HepG2 (cell line): ENCODE measurements around the gene PTPN12. TPM values are rescaled to one million over a fixed set of nuclear protein-coding genes. Genes with fewer than 3 reads are reported as not detected.

Source experiments
- ATAD3A ChIP-seq: sonication (generic); formaldehyde crosslinking; IDR thresholded peaks from 2 replicates; pipeline ENCODE4 v1.4.0; 2020; ENCODE audit warnings: missing genetic modification reagents
- CENPX ChIP-seq: sonication (generic); formaldehyde crosslinking; IDR thresholded peaks from 2 replicates; pipeline ENCODE4 v1.9.0; 2021; ENCODE audit warnings: mild to moderate bottlenecking, missing genetic modification reagents, moderate library complexity
- DPF2 ChIP-seq: sonication (generic); formaldehyde crosslinking; IDR thresholded peaks from 2 replicates; pipeline ENCODE4 v1.4.0; 2020; ENCODE audit warnings: mild to moderate bottlenecking, low read depth, missing genetic modification reagents, borderline replicate concordance
- EED ChIP-seq: sonication (generic); formaldehyde crosslinking; IDR thresholded peaks from 2 replicates; pipeline ENCODE4 v1.5.0; 2020; ENCODE audit warnings: mild to moderate bottlenecking, missing genetic modification reagents
- EP300 ChIP-seq, 3 experiments: sonication (generic) in 1 of 3; formaldehyde crosslinking in 1 of 3; IDR thresholded peaks; 2 replicates each; pipeline versions ENCODE4 v1.5.1 to v1.6.1; 2011 to 2020; ENCODE audit warnings: low read depth in 2 of 3, low read length in 2 of 3, borderline replicate concordance in 1 of 3, improper control_type of control experiment in 1 of 3, mild to moderate bottlenecking in 1 of 3, missing genetic modification reagents in 1 of 3, moderate library complexity in 1 of 3
- JARID2 ChIP-seq: sonication (generic); formaldehyde crosslinking; IDR thresholded peaks from 2 replicates; pipeline ENCODE4 v1.8.1; 2023; ENCODE audit warnings: missing genetic modification reagents, inconsistent platforms; ENCODE audit not compliant: insufficient replicate concordance
- JUN ChIP-seq: sonication (generic); formaldehyde crosslinking; IDR thresholded peaks from 2 replicates; pipeline ENCODE4 v1.4.0; 2020; ENCODE audit warnings: mild to moderate bottlenecking, missing genetic modification reagents
- MAFF ChIP-seq: IDR thresholded peaks from 2 replicates; pipeline ENCODE4 v1.6.1; 2011; ENCODE audit warnings: low read depth, low read length, improper control_type of control experiment
- MEIS2 ChIP-seq: sonication (generic); formaldehyde crosslinking; IDR thresholded peaks from 2 replicates; pipeline ENCODE4 v1.9.0; 2021; ENCODE audit warnings: mild to moderate bottlenecking, missing genetic modification reagents
- RBFOX2 ChIP-seq: fragments of 200-400 bp; formaldehyde crosslinking; IDR thresholded peaks from 2 replicates; pipeline ENCODE4 v1.6.1; 2017; ENCODE audit warnings: low read depth, mild to moderate bottlenecking, low read length
- RXRA ChIP-seq: sonication (generic); formaldehyde crosslinking; IDR thresholded peaks from 2 replicates; pipeline ENCODE4 v1.5.1; 2020; ENCODE audit warnings: missing genetic modification reagents
- SETDB1 ChIP-seq: sonication (generic); formaldehyde crosslinking; IDR thresholded peaks from 2 replicates; pipeline ENCODE4 v1.5.1; 2020; ENCODE audit warnings: missing genetic modification reagents, mild to moderate bottlenecking, borderline replicate concordance
- TARDBP ChIP-seq: sonication (generic); formaldehyde crosslinking; IDR thresholded peaks from 2 replicates; pipeline ENCODE4 v1.8.0; 2022; ENCODE audit warnings: mild to moderate bottlenecking, missing genetic modification reagents
- ZFP62 ChIP-seq: sonication (generic); formaldehyde crosslinking; IDR thresholded peaks from 2 replicates; pipeline ENCODE4 v1.4.0; 2020; ENCODE audit warnings: missing genetic modification reagents
- ZKSCAN5 ChIP-seq: sonication (generic); formaldehyde crosslinking; IDR thresholded peaks from 2 replicates; pipeline ENCODE4 v1.5.1; 2020; ENCODE audit warnings: mild to moderate bottlenecking, missing genetic modification reagents
- ZNF501 ChIP-seq: sonication (generic); formaldehyde crosslinking; IDR thresholded peaks from 2 replicates; pipeline ENCODE4 v1.5.1; 2020; ENCODE audit warnings: mild to moderate bottlenecking, moderate library complexity, missing genetic modification reagents
- ZNF567 ChIP-seq: sonication (generic); formaldehyde crosslinking; IDR thresholded peaks from 2 replicates; pipeline ENCODE4 v1.8.1; 2023; ENCODE audit warnings: mild to moderate bottlenecking, missing genetic modification reagents, borderline replicate concordance
- ZNF569 ChIP-seq: sonication (generic); formaldehyde crosslinking; IDR thresholded peaks from 2 replicates; pipeline ENCODE4 v1.5.0; 2020; ENCODE audit warnings: mild to moderate bottlenecking, missing genetic modification reagents, moderate library complexity, borderline replicate concordance
- ZNF615 ChIP-seq: sonication (generic); formaldehyde crosslinking; IDR thresholded peaks from 2 replicates; pipeline ENCODE4 v1.5.0; 2020; ENCODE audit warnings: mild to moderate bottlenecking, missing genetic modification reagents, borderline replicate concordance
- ZNF776 ChIP-seq: sonication (generic); formaldehyde crosslinking; IDR thresholded peaks from 2 replicates; pipeline ENCODE4 v1.4.0; 2020; ENCODE audit warnings: mild to moderate bottlenecking, missing genetic modification reagents
- polyA plus RNA-seq, 8 experiments: library from polyadenylated mRNA; depleted of rRNA in 3 of 8; stranded (reverse) in 7 of 8; unstranded in 1 of 8; fragments of >200 nt; fragmentation: Illumina TruSeq in 4 of 8; extraction: Trizol in 4 of 8; gene quantifications; 2 replicates each; pipeline versions ENCODE4 v1.2.1 to v1.2.3, GENCODE V29; 2011 to 2016; ENCODE audit warnings: low read depth in 4 of 8, missing spikeins in 1 of 8, mixed read lengths in 1 of 8; ENCODE audit not compliant: insufficient read depth in 1 of 8
- total RNA-seq, 5 experiments: library from RNA; depleted of rRNA; stranded (reverse); fragments of >200 nt; fragmentation: Illumina TruSeq; extraction: Trizol; gene quantifications; 2 replicates each; pipeline ENCODE4 v1.2.3, GENCODE V29; 2016; ENCODE audit warnings: low read depth in 1 of 5
- TF ChIP-seq, protein P1 (sequence below): sonication (generic); formaldehyde crosslinking; IDR thresholded peaks from 2 replicates; pipeline ENCODE4 v1.4.0; 2020; ENCODE audit warnings: missing genetic modification reagents
- TF ChIP-seq, protein P2 (sequence below): IDR thresholded peaks from 2 replicates; pipeline ENCODE4 v1.6.1; 2012; ENCODE audit warnings: inconsistent platforms
- TF ChIP-seq, protein P3 (sequence below): sonication (generic); formaldehyde crosslinking; IDR thresholded peaks from 2 replicates; pipeline ENCODE4 v1.8.0; 2022; ENCODE audit warnings: missing genetic modification reagents, mild to moderate bottlenecking, inconsistent platforms, borderline replicate concordance
- TF ChIP-seq, protein P4 (sequence below): sonication (generic); formaldehyde crosslinking; IDR thresholded peaks from 2 replicates; pipeline ENCODE4 v1.4.0; 2020; ENCODE audit warnings: mild to moderate bottlenecking, missing genetic modification reagents

Gene PTPN12
- total and polyA plus RNA-seq, 2 of the 13 experiments (the other 11 are each of a cell fraction or from before 2014, with no cell fraction given) = 22.9 to 56.8 TPM

DNA sequence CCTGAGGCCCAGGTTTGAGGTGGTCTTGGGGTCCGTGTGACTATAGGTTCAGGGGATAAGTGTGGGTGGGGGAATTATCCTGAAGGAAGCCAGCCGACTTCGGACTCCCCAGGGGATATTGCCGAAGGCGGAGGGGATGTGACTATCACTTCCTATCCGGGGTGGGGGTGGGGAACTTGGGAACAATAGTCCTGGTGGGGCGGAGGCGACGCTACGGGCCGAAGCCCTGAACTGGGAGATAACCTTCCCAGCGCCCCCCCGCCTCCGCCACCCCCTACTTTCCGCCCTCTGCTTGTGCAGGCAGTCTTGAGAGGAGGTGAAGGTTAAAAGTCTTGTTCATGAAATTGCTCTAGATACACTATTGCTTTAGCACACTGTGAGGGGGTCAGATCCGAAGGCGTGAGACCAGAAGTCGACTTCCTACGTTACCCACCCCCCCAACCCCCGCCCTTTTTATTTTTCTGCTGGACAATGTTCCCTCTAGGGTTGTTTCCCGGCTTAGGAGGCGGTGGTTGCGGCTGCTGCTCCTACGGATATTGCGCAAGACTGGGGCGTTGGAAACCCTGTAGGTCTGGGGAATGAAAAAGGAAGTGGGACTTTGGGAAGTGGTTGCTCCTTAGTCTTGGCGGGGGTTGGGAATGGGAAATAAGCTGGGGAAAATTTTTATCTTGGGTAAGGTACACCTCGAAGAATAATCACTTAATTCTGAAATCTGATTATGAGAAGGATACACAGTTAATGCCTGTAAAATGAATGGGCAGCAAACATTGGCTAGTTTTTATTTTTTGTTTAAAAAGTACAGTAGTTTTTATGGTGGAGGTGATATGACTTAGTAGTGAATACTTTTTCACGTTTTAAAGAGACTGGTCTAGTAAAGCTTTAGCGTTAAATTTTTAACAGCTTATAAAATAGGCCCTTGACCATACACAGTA, 1.5 kb downstream of the PTPN12 start (continued):
- TF ChIP-seq ZNF776 (CRISPR knock-in tag) (no peak), ZNF567 (CRISPR knock-in tag) (no peak), MEIS2 (no peak), ZNF569 (CRISPR knock-in tag) (no peak), ZNF501 (CRISPR knock-in tag) (no peak), CENPX (no peak), JARID2 (CRISPR knock-in tag) (no peak), MAFF (no peak), ZKSCAN5 (CRISPR knock-in tag) (peak; percentile 88; the same call in 1 of the 2 replicates), ZNF615 (CRISPR knock-in tag) (0 out of 2 replicates have a peak, but pooled peaks have one; percentile 26), ZFP62 (CRISPR knock-in tag) (no peak), EP300 (IDR thresholded peaks at IDR 0.05; ENCODE audit: low read depth in 2 of 2, low read length in 2 of 2) (peak in 1 of 2 experiments; percentile 60; a peak in 3 of 4 replicates), EP300 (CRISPR knock-in tag; IDR thresholded peaks at IDR 0.05; ENCODE audit: borderline replicate concordance) (0 out of 2 replicates have a peak, but pooled peaks have one; percentile 23), SETDB1 (CRISPR knock-in tag) (no peak), TARDBP (CRISPR knock-in tag) (peak; percentile 24; the same call in 1 of the 2 replicates), RXRA (no peak), DPF2 (CRISPR knock-in tag) (no peak), ATAD3A (no peak), RBFOX2 (peak; percentile 22; the same call in 1 of the 2 replicates), JUN (no peak; the same call in 1 of the 2 replicates), EED (CRISPR knock-in tag) (no peak)
- TF ChIP-seq, protein P1, sequence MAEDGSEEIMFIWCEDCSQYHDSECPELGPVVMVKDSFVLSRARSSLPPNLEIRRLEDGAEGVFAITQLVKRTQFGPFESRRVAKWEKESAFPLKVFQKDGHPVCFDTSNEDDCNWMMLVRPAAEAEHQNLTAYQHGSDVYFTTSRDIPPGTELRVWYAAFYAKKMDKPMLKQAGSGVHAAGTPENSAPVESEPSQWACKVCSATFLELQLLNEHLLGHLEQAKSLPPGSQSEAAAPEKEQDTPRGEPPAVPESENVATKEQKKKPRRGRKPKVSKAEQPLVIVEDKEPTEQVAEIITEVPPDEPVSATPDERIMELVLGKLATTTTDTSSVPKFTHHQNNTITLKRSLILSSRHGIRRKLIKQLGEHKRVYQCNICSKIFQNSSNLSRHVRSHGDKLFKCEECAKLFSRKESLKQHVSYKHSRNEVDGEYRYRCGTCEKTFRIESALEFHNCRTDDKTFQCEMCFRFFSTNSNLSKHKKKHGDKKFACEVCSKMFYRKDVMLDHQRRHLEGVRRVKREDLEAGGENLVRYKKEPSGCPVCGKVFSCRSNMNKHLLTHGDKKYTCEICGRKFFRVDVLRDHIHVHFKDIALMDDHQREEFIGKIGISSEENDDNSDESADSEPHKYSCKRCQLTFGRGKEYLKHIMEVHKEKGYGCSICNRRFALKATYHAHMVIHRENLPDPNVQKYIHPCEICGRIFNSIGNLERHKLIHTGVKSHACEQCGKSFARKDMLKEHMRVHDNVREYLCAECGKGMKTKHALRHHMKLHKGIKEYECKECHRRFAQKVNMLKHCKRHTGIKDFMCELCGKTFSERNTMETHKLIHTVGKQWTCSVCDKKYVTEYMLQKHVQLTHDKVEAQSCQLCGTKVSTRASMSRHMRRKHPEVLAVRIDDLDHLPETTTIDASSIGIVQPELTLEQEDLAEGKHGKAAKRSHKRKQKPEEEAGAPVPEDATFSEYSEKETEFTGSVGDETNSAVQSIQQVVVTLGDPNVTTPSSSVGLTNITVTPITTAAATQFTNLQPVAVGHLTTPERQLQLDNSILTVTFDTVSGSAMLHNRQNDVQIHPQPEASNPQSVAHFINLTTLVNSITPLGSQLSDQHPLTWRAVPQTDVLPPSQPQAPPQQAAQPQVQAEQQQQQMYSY (CRISPR knock-in tag) = no peak
- TF ChIP-seq, protein P2, sequence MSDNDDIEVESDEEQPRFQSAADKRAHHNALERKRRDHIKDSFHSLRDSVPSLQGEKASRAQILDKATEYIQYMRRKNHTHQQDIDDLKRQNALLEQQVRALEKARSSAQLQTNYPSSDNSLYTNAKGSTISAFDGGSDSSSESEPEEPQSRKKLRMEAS = peak; percentile 52; the same call in 1 of the 2 replicates
- TF ChIP-seq, protein P3, sequence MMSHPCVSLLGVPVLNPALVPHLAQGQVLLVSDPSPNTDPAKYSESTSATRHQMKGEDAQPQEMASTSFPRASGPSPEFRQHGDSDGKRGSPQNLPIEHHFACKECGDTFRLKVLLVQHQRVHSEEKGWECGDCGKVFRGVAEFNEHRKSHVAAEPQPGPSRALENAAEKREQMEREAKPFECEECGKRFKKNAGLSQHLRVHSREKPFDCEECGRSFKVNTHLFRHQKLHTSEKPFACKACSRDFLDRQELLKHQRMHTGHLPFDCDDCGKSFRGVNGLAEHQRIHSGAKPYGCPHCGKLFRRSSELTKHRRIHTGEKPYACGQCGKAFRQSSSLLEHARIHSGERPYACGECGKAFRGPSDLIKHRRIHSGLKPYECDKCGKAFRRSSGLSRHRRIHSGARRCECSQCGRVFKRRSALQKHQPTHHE (CRISPR knock-in tag) = no peak
- TF ChIP-seq, protein P4, sequence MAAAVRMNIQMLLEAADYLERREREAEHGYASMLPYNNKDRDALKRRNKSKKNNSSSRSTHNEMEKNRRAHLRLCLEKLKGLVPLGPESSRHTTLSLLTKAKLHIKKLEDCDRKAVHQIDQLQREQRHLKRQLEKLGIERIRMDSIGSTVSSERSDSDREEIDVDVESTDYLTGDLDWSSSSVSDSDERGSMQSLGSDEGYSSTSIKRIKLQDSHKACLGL (CRISPR knock-in tag) = no peak
